Stimulated activated CD8-positive, alpha-beta memory T cell treated with anti-CD3 and anti-CD28 coated beads, Interleukin-15, amount 100 ng/mL, for 1 hour (primary cell): ENCODE measurements around the gene HIVEP3.

ENCODE experiments used
- DNase-seq: peaks from one replicate; pipeline ENCODE4 v3.0.0-alpha.2; 2020; ENCODE audit warnings: low read depth

The HIVEP3 gene

GRCh38 chr1:41461790-41462679, 456.7 kb downstream of the HIVEP3 start:
- DNase-seq = no peak

- no peak for DNase-seq
These were observed 461.7 kb downstream of the HIVEP3 start for GRCh38 chr1:41456847-41457540.
